GM12892 (cell line): ENCODE data around the gene BIN2.

Experiments used
- POLR2A ChIP-seq: IDR thresholded peaks from 2 replicates; pipeline ENCODE4 v1.6.1; 2011; ENCODE audit warnings: low read depth, low read length, control low read depth
- POLR2AphosphoS5 ChIP-seq: IDR thresholded peaks from 2 replicates; pipeline ENCODE4 v1.6.1; 2011; ENCODE audit warnings: low read depth, low read length, control low read depth

DNA sequence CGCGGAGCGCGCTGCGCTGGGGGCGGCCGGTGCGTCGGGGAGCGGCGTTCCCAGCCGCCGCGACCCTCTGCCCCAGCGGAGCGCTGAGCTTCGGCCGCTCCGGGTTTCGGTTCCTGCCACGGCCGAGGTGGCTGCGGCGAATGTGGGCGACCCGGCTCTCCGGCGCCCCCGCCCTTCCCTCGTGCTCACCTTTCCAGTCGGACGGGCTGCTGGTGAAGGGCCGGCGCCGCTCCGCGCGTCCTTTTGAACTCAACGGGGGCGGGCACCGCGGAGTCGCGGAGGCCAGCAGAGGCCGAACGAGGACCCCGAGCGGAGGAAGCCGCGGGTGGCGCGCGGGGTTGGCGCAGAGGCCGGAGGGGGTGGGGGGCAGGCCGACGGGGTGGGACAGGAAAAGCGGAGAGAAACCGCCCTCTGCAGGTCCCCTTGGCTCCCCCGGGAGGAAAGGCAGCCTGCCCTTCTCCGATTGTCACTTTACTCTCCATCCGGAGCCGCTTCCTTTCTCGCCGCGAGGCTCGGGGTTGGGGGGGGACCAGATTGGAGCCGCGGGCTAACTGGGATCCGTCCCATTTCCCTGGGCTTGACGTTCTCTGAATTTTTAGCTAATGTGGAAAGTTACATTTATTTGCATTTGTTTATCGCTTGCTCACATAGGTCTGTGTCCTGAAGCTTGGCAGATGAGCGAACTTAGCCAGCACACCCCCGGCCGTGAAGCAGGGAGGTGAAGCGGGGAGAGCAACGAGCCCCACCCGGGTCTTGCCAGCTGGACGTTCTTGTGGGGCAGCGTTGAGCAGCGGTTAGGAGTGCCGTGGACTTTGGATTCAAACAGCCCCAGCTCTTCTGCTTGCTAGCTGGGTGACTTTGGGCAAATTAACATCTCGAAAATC is 53.7 kb downstream of the BIN2 start, which contains the start of gene SMAGP:
- TF ChIP-seq POLR2AphosphoS5 (no peak), POLR2A (no peak)
